Hematopoietic multipotent progenitor cell treated with erythropoietin and hydrocortisone succinate and interleukin-3 and kit ligand, for 17 days (in vitro differentiated cells): ENCODE results near the gene MDH2.
A peak's percentile ranks its signal among the peaks of the same experiment; 100 is the strongest.
"Not testable (repeated sequence)": the region's sequence is repeated elsewhere in the genome, so short reads cannot be mapped to it uniquely, and the experiment has no call there.

Experiments
- DNase-seq: peaks from one replicate; pipeline ENCODE4 v3.0.0-alpha.2; 2015; ENCODE audit warnings: low spot score

MDH2 gene

GRCh38 chr7:76047305-76047810 lies 548 bp upstream of the MDH2 start:
- peak; percentile 27 for DNase-seq

- DNase-seq, result no peak
Measured at GRCh38 chr7:76048668-76048988, 722 bp downstream of the MDH2 start.

- DNase-seq, result no peak
Measured at GRCh38 chr7:76049295-76049694, 1.4 kb downstream of the MDH2 start.

- no peak for DNase-seq
Measured at GRCh38 chr7:76050545-76050944, 2.6 kb downstream of the MDH2 start.

- no peak for DNase-seq
Measured at GRCh38 chr7:76051840-76052239, 3.9 kb downstream of the MDH2 start.

- DNase-seq, result not testable (repeated sequence)
Measured at GRCh38 chr7:76052681-76053080, 4.8 kb downstream of the MDH2 start.

GRCh38 chr7:76053461-76053860 lies 5.6 kb downstream of the MDH2 start:
- DNase-seq, result no peak

- DNase-seq, result no peak
Measured at GRCh38 chr7:76054123-76055120, 6.5 kb downstream of the MDH2 start.

GRCh38 chr7:76056241-76056640 lies 8.3 kb downstream of the MDH2 start:
- DNase-seq, result no peak

- DNase-seq, result no peak
Measured at GRCh38 chr7:76057103-76057812, 9.4 kb downstream of the MDH2 start.

- DNase-seq, result no peak
Measured at GRCh38 chr7:76057813-76058145, 9.9 kb downstream of the MDH2 start.

GRCh38 chr7:76058745-76059144 lies 10.8 kb downstream of the MDH2 start:
- not testable (repeated sequence) for DNase-seq

- DNase-seq, result no peak
Measured at GRCh38 chr7:76060842-76061241, 12.9 kb downstream of the MDH2 start.

GRCh38 chr7:76062254-76062653 lies 14.3 kb downstream of the MDH2 start:
- no peak for DNase-seq

GRCh38 chr7:76063114-76063513 lies 15.2 kb downstream of the MDH2 start:
- DNase-seq, result no peak

GRCh38 chr7:76063525-76063924 lies 15.6 kb downstream of the MDH2 start:
- DNase-seq, result peak; percentile 23

- no peak for DNase-seq
Measured at GRCh38 chr7:76064208-76064970, 16.5 kb downstream of the MDH2 start.

GRCh38 chr7:76065016-76065612 lies 17.2 kb downstream of the MDH2 start:
- DNase-seq, result no peak

GRCh38 chr7:76066716-76067503 lies 19.0 kb downstream of the MDH2 start:
- DNase-seq, result no peak

- no peak for DNase-seq
Measured at GRCh38 chr7:76069238-76069638, 21.3 kb downstream of the MDH2 start.
